Neural cell (in vitro differentiated cells): ENCODE data around the gene PCDHA6.

Source experiments
- CTCF ChIP-seq: fragments of 450-650 bp; IDR thresholded peaks from 2 replicates; pipeline ENCODE4 v1.5.1; 2014; ENCODE audit warnings: antibody characterized with exemption, mild to moderate bottlenecking, moderate library complexity; ENCODE audit not compliant: poor library complexity, severe bottlenecking
- EP300 ChIP-seq: fragments of 450-650 bp; conservative IDR thresholded peaks from 2 replicates; pipeline ENCODE4 v1.6.1; 2014; ENCODE audit warnings: antibody characterized with exemption, mild to moderate bottlenecking, moderate library complexity; ENCODE audit not compliant: poor library complexity, severe bottlenecking
- EZH2 ChIP-seq: fragments of 200-600, 300-800 bp; shearing (Covaris generic), sonication (generic); IDR thresholded peaks from 2 replicates; pipeline ENCODE4 v1.6.1; 2014; ENCODE audit warnings: antibody characterized with exemption, low read length, borderline replicate concordance, mild to moderate bottlenecking; ENCODE audit not compliant: insufficient read depth, poor library complexity, severe bottlenecking
- MXI1 ChIP-seq: fragments of 450-650 bp; conservative IDR thresholded peaks from 2 replicates; pipeline ENCODE4 v1.6.1; 2014; ENCODE audit warnings: antibody characterized with exemption, mild to moderate bottlenecking; ENCODE audit not compliant: poor library complexity, severe bottlenecking
- POLR2AphosphoS5 ChIP-seq: IDR thresholded peaks from 2 replicates; pipeline ENCODE4 v1.6.1; 2012
- RAD21 ChIP-seq: fragments of 450-650 bp; conservative IDR thresholded peaks from 2 replicates; pipeline ENCODE4 v1.6.1; 2014; ENCODE audit warnings: antibody characterized with exemption, mild to moderate bottlenecking, moderate library complexity
- REST ChIP-seq: IDR thresholded peaks from 2 replicates; pipeline ENCODE4 v1.6.1; 2012; ENCODE audit warnings: borderline replicate concordance
- SMC3 ChIP-seq: fragments of 450-650 bp; conservative IDR thresholded peaks from 2 replicates; pipeline ENCODE4 v1.6.1; 2014; ENCODE audit warnings: antibody characterized with exemption, mild to moderate bottlenecking, moderate library complexity; ENCODE audit not compliant: poor library complexity
- TAF1 ChIP-seq: IDR thresholded peaks from 2 replicates; pipeline ENCODE4 v1.6.1; 2012; ENCODE audit warnings: low read depth

- TF ChIP-seq EZH2: no peak
- no peak for TF ChIP-seq CTCF
- no peak for TF ChIP-seq TAF1
- no peak for TF ChIP-seq POLR2AphosphoS5
- TF ChIP-seq SMC3: no peak
- TF ChIP-seq RAD21: no peak
- TF ChIP-seq REST: no peak
- TF ChIP-seq EP300: no peak
- no peak for TF ChIP-seq MXI1
Measured at GRCh38 chr5:140835622-140836510, 8.1 kb downstream of the PCDHA6 start.
